CD8-positive, alpha-beta memory T cell (primary cell): ENCODE data around the gene BMPR1B. TPM values are rescaled to one million over a fixed set of nuclear protein-coding genes. Genes with fewer than 3 reads are reported as not detected.

Experiments
- CTCF ChIA-PET: fragments of 350-600 bp; sonication (Branson Sonifier 250); formaldehyde crosslinking; loops from one replicate; lab custom pipeline; 2021; ENCODE audit warnings: antibody characterized with exemption; lab: Charles Lee
- POLR2A ChIA-PET: fragments of 350-600 bp; sonication (Branson Sonifier 250); formaldehyde crosslinking; loops from one replicate; lab custom pipeline; 2021; ENCODE audit warnings: antibody characterized with exemption; lab: Charles Lee
- DNase-seq, 5 donors: peaks; one replicate each; pipeline versions ENCODE4 v3.0.0 to v3.0.0-alpha.2; 2020 to 2022; ENCODE audit warnings: mixed read lengths in 1 of 5
- H3K27ac ChIP-seq: one replicate; pipeline ENCODE4 v1.7.0; 2013; ENCODE audit warnings: low read depth, mild to moderate bottlenecking, low read length, moderate library complexity
- H3K27me3 ChIP-seq: 2 replicates; pipeline ENCODE4 v1.7.0; 2013; ENCODE audit warnings: low read length, mild to moderate bottlenecking; ENCODE audit not compliant: insufficient read depth, poor library complexity, severe bottlenecking
- H3K36me3 ChIP-seq: 2 replicates; pipeline ENCODE4 v1.7.0; 2013; ENCODE audit warnings: mild to moderate bottlenecking, low read length, moderate library complexity; ENCODE audit not compliant: insufficient read depth
- H3K4me1 ChIP-seq: 2 replicates; pipeline ENCODE4 v1.7.0; 2013; ENCODE audit warnings: mild to moderate bottlenecking, low read length, moderate library complexity; ENCODE audit not compliant: insufficient read depth
- H3K4me3 ChIP-seq: 2 replicates; pipeline ENCODE4 v1.7.0; 2013; ENCODE audit warnings: mild to moderate bottlenecking, low read length
- H3K9me3 ChIP-seq: 2 replicates; pipeline ENCODE4 v1.7.0; 2013; ENCODE audit warnings: mild to moderate bottlenecking, low read length
- H3K27ac Mint-ChIP-seq, 8 donors: one replicate each; pipeline ENCODE4 v1.8.0; 2020 to 2021; ENCODE audit warnings: mixed read lengths in 8 of 8, mild to moderate bottlenecking in 6 of 8, inconsistent platforms in 3 of 8, moderate library complexity in 3 of 8
- H3K27me3 Mint-ChIP-seq, 2 donors: one replicate each; pipeline ENCODE4 v1.8.0; 2020 to 2021; ENCODE audit warnings: mixed read lengths in 2 of 2, mild to moderate bottlenecking in 1 of 2, moderate library complexity in 1 of 2
- H3K36me3 Mint-ChIP-seq, 3 donors: one replicate each; pipeline ENCODE4 v1.8.0; 2020 to 2021; ENCODE audit warnings: mixed read lengths in 3 of 3, inconsistent platforms in 1 of 3, mild to moderate bottlenecking in 1 of 3
- H3K4me1 Mint-ChIP-seq, 3 donors: one replicate each; pipeline ENCODE4 v1.8.0; 2020 to 2021; ENCODE audit warnings: mixed read lengths in 3 of 3, inconsistent platforms in 1 of 3, mild to moderate bottlenecking in 1 of 3
- H3K4me3 Mint-ChIP-seq, 7 donors: one replicate each; pipeline ENCODE4 v1.8.0; 2020 to 2021; ENCODE audit warnings: mixed read lengths in 7 of 7, mild to moderate bottlenecking in 6 of 7, moderate library complexity in 4 of 7, inconsistent platforms in 2 of 7
- H3K9me3 Mint-ChIP-seq, 5 donors: one replicate each; pipeline ENCODE4 v1.8.0; 2020 to 2022; ENCODE audit warnings: mixed read lengths in 5 of 5, mild to moderate bottlenecking in 3 of 5, moderate library complexity in 2 of 5, inconsistent platforms in 1 of 5
- polyA plus RNA-seq: library from polyadenylated mRNA; unstranded; fragments of 300-500 nt; fragmentation: Illumina TruSeq; gene quantifications from one replicate; pipeline ENCODE4 v1.2.3, GENCODE V29; 2021
- total RNA-seq, 2 experiments: library from RNA; stranded (reverse); gene quantifications; one replicate each; pipeline ENCODE4 v1.2.3, GENCODE V29; 2021

Gene BMPR1B
- total and polyA plus RNA-seq, 3 experiments from 2014 or later = 0.14 TPM; not detected in 2

- H3K9me3 Mint-ChIP-seq = peaks cover 0 to 17% (median 5%) of the 10 kb centered on the region in 5 donors
- Histone ChIP-seq H3K27me3 (no peaks in the 10 kb centered on the region), H3K4me3 (no peak overlapping the region), H3K4me1 (no peaks in the 10 kb centered on the region), H3K27ac (no peak overlapping the region), H3K36me3 (no peaks in the 10 kb centered on the region), H3K9me3 (no peaks in the 10 kb centered on the region)
- H3K27ac Mint-ChIP-seq = no peak overlapping the region
- no peak for DNase-seq
- no peaks in the 10 kb centered on the region for H3K4me1 Mint-ChIP-seq
- ChIA-PET CTCF (no interaction called here), POLR2A (no interaction called here)
- no peaks in the 10 kb centered on the region for H3K27me3 Mint-ChIP-seq
- H3K4me3 Mint-ChIP-seq = no peak overlapping the region
- no peaks in the 10 kb centered on the region for H3K36me3 Mint-ChIP-seq
Measured at GRCh38 chr4:94954251-94954650, 196.5 kb downstream of the BMPR1B start.

- Histone ChIP-seq H3K27ac (no peak overlapping the region), H3K4me1 (no peaks in the 10 kb centered on the region), H3K27me3 (no peaks in the 10 kb centered on the region), H3K36me3 (no peaks in the 10 kb centered on the region), H3K9me3 (no peaks in the 10 kb centered on the region), H3K4me3 (no peak overlapping the region)
- H3K36me3 Mint-ChIP-seq = no peaks in the 10 kb centered on the region
- POLR2A ChIA-PET = no interaction called here
- peaks cover 0 to 10% (median 0%) of the 10 kb centered on the region in 5 donors for H3K9me3 Mint-ChIP-seq
- no peak overlapping the region for H3K4me3 Mint-ChIP-seq
- CTCF ChIA-PET = no interaction called here
- H3K27ac Mint-ChIP-seq = no peak overlapping the region
- DNase-seq = no peak
- no peaks in the 10 kb centered on the region for H3K4me1 Mint-ChIP-seq
- no peaks in the 10 kb centered on the region for H3K27me3 Mint-ChIP-seq
Measured at GRCh38 chr4:94957030-94957429, 199.3 kb downstream of the BMPR1B start.

- POLR2A ChIA-PET = no interaction called here
- no peaks in the 10 kb centered on the region for H3K36me3 Mint-ChIP-seq
- no peaks in the 10 kb centered on the region for H3K9me3 ChIP-seq
Measured at GRCh38 chr4:94959307-94959706, 201.6 kb downstream of the BMPR1B start.

GRCh38 chr4:94960708-94961107 is 203.0 kb downstream of the BMPR1B start:
- Mint-ChIP-seq H3K27ac (no peak overlapping the region), H3K36me3 (no peaks in the 10 kb centered on the region), H3K4me1 (no peaks in the 10 kb centered on the region), H3K9me3 (peaks cover 0 to 9% (median 6%) of the 10 kb centered on the region in 5 donors), H3K27me3 (no peaks in the 10 kb centered on the region), H3K4me3 (no peak overlapping the region)
- Histone ChIP-seq H3K27ac (no peak overlapping the region), H3K4me3 (no peak overlapping the region), H3K9me3 (no peaks in the 10 kb centered on the region), H3K36me3 (no peaks in the 10 kb centered on the region), H3K27me3 (no peaks in the 10 kb centered on the region), H3K4me1 (no peaks in the 10 kb centered on the region)
- DNase-seq = no peak
- CTCF ChIA-PET = no interaction called here
- POLR2A ChIA-PET = no interaction called here

More at GRCh38 chr4:94959307-94959706, 201.6 kb downstream of the BMPR1B start:
- H3K4me3 Mint-ChIP-seq = no peak overlapping the region
- H3K27me3 Mint-ChIP-seq = no peaks in the 10 kb centered on the region
- Histone ChIP-seq H3K27me3 (no peaks in the 10 kb centered on the region), H3K27ac (no peak overlapping the region), H3K36me3 (no peaks in the 10 kb centered on the region), H3K4me1 (no peaks in the 10 kb centered on the region), H3K4me3 (no peak overlapping the region)
- CTCF ChIA-PET = no interaction called here
- DNase-seq = no peak
- H3K9me3 Mint-ChIP-seq = peaks cover 0 to 9% (median 5%) of the 10 kb centered on the region in 5 donors
- H3K27ac Mint-ChIP-seq = no peak overlapping the region
- no peaks in the 10 kb centered on the region for H3K4me1 Mint-ChIP-seq

- Mint-ChIP-seq H3K27ac (no peak overlapping the region), H3K27me3 (no peaks in the 10 kb centered on the region)
- POLR2A ChIA-PET = no interaction called here
Measured at GRCh38 chr4:94961420-94961819, 203.7 kb downstream of the BMPR1B start.

GRCh38 chr4:94962484-94962883 is 204.7 kb downstream of the BMPR1B start:
- POLR2A ChIA-PET = no interaction called here

More at GRCh38 chr4:94961420-94961819, 203.7 kb downstream of the BMPR1B start:
- CTCF ChIA-PET = no interaction called here
- no peak for DNase-seq
- peaks cover 0 to 9% (median 6%) of the 10 kb centered on the region in 5 donors for H3K9me3 Mint-ChIP-seq
- Histone ChIP-seq H3K4me1 (no peaks in the 10 kb centered on the region), H3K27ac (no peak overlapping the region), H3K27me3 (no peaks in the 10 kb centered on the region), H3K36me3 (no peaks in the 10 kb centered on the region), H3K4me3 (no peak overlapping the region), H3K9me3 (no peaks in the 10 kb centered on the region)
- H3K4me3 Mint-ChIP-seq = no peak overlapping the region
- no peaks in the 10 kb centered on the region for H3K36me3 Mint-ChIP-seq
- H3K4me1 Mint-ChIP-seq = no peaks in the 10 kb centered on the region

GRCh38 chr4:94965852-94966251 is 208.1 kb downstream of the BMPR1B start:
- ChIA-PET CTCF (no interaction called here), POLR2A (no interaction called here)
- Mint-ChIP-seq H3K9me3 (peaks cover 0 to 10% (median 8%) of the 10 kb centered on the region in 5 donors), H3K4me1 (no peaks in the 10 kb centered on the region), H3K27me3 (no peaks in the 10 kb centered on the region), H3K4me3 (no peak overlapping the region), H3K36me3 (no peaks in the 10 kb centered on the region), H3K27ac (no peak overlapping the region)
- Histone ChIP-seq H3K27ac (no peak overlapping the region), H3K9me3 (no peaks in the 10 kb centered on the region), H3K4me1 (no peaks in the 10 kb centered on the region), H3K36me3 (no peaks in the 10 kb centered on the region), H3K27me3 (no peaks in the 10 kb centered on the region), H3K4me3 (no peak overlapping the region)
- no peak for DNase-seq

More at GRCh38 chr4:94962484-94962883, 204.7 kb downstream of the BMPR1B start:
- Mint-ChIP-seq H3K27ac (no peak overlapping the region), H3K4me3 (no peak overlapping the region), H3K9me3 (peaks cover 0 to 9% (median 8%) of the 10 kb centered on the region in 5 donors), H3K27me3 (no peaks in the 10 kb centered on the region), H3K4me1 (no peaks in the 10 kb centered on the region), H3K36me3 (no peaks in the 10 kb centered on the region)
- Histone ChIP-seq H3K27ac (no peak overlapping the region), H3K9me3 (no peaks in the 10 kb centered on the region), H3K36me3 (no peaks in the 10 kb centered on the region), H3K4me1 (no peaks in the 10 kb centered on the region), H3K4me3 (no peak overlapping the region), H3K27me3 (no peaks in the 10 kb centered on the region)
- CTCF ChIA-PET = interaction anchor here (0.9 kb wide), 1 partner anchor 9 kb away, joined by 3 read pairs; no protein-coding TSS in a partner anchor
- DNase-seq = no peak

GRCh38 chr4:94968493-94968892 is 210.7 kb downstream of the BMPR1B start:
- H3K4me1 Mint-ChIP-seq = no peaks in the 10 kb centered on the region
- no peaks in the 10 kb centered on the region for H3K27me3 Mint-ChIP-seq
- ChIA-PET CTCF (no interaction called here), POLR2A (no interaction called here)
- H3K4me3 ChIP-seq = no peak overlapping the region
- H3K9me3 ChIP-seq = no peaks in the 10 kb centered on the region
- no peaks in the 10 kb centered on the region for H3K4me1 ChIP-seq
- H3K9me3 Mint-ChIP-seq = peaks cover 0 to 10% (median 2%) of the 10 kb centered on the region in 5 donors
- no peak overlapping the region for H3K27ac Mint-ChIP-seq
- no peak overlapping the region for H3K4me3 Mint-ChIP-seq
- H3K36me3 Mint-ChIP-seq = no peaks in the 10 kb centered on the region
- no peaks in the 10 kb centered on the region for H3K27me3 ChIP-seq
- H3K27ac ChIP-seq = no peak overlapping the region
- H3K36me3 ChIP-seq = no peaks in the 10 kb centered on the region
- DNase-seq = no peak
